Memory B cell (primary cell): ENCODE data around the gene IGFBP6.

Experiments used
- ATAC-seq: fragments of 150-1000 bp; cut with Tn5 transposase; 2 replicates; pipeline ENCODE4 v1.10.0; 2021; ENCODE audit warnings: low read depth, mild to moderate bottlenecking, moderate library complexity
- DNase-seq, 2 donors: peaks; one replicate each; pipeline ENCODE4 v3.0.0; 2022; ENCODE audit warnings: low spot score in 2 of 2
- H3K27ac Mint-ChIP-seq: one replicate; pipeline ENCODE4 v1.8.0; 2022; ENCODE audit warnings: mild to moderate bottlenecking, moderate library complexity, mixed read lengths
- H3K27me3 Mint-ChIP-seq: one replicate; pipeline ENCODE4 v1.8.0; 2022; ENCODE audit warnings: mixed read lengths
- H3K36me3 Mint-ChIP-seq: one replicate; pipeline ENCODE4 v1.8.0; 2022; ENCODE audit warnings: mild to moderate bottlenecking, mixed read lengths
- H3K4me1 Mint-ChIP-seq: one replicate; pipeline ENCODE4 v1.8.0; 2022; ENCODE audit warnings: mixed read lengths
- H3K4me3 Mint-ChIP-seq: one replicate; pipeline ENCODE4 v1.8.0; 2022; ENCODE audit warnings: mild to moderate bottlenecking, moderate library complexity, mixed read lengths
- H3K9me3 Mint-ChIP-seq: one replicate; pipeline ENCODE4 v1.8.0; 2022; ENCODE audit warnings: mixed read lengths

Gene IGFBP6

GRCh38 chr12:53055471-53056266 is 41.8 kb upstream of the IGFBP6 start:
- Mint-ChIP-seq H3K27me3 (peaks cover 4% of the 10 kb centered on the region), H3K27ac (no peak overlapping the region), H3K9me3 (no peaks in the 10 kb centered on the region), H3K4me1 (peaks cover 10% of the 10 kb centered on the region), H3K4me3 (peak overlapping the region; percentile 28), H3K36me3 (no peaks in the 10 kb centered on the region)
- no peak for ATAC-seq
- no peak for DNase-seq

DNA sequence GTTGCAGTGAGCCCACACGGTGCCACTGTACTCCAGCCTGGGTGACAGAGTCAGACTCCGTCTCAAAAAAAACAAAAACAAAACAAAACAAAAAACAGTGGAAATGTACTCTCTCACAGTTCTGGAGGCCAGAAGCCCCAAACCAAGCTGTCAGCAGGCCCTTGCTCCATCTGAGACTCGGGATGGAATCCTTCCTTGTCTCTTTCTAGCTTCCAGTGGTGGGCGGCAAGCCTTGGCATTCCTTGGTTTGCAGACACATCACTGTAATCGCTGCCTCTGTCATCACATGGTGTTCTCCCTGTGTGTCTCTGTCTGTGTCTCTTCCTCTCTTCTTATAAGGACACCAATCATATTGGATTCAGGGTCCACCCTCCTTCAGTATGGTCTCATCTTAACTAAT is 41.2 kb upstream of the IGFBP6 start:
- H3K27ac Mint-ChIP-seq = no peak overlapping the region
- no peak overlapping the region for H3K4me3 Mint-ChIP-seq

GRCh38 chr12:53056901-53057300 is 40.6 kb upstream of the IGFBP6 start:
- H3K36me3 Mint-ChIP-seq = no peaks in the 10 kb centered on the region
- H3K27ac Mint-ChIP-seq = no peak overlapping the region
- H3K4me1 Mint-ChIP-seq = peaks cover 10% of the 10 kb centered on the region
- H3K4me3 Mint-ChIP-seq = no peak overlapping the region
- no peak for DNase-seq
- peaks cover 4% of the 10 kb centered on the region for H3K27me3 Mint-ChIP-seq
- no peak for ATAC-seq
- H3K9me3 Mint-ChIP-seq = no peaks in the 10 kb centered on the region

More for the DNA sequence above, 41.2 kb upstream of the IGFBP6 start:
- Mint-ChIP-seq H3K36me3 (no peaks in the 10 kb centered on the region), H3K4me1 (peaks cover 10% of the 10 kb centered on the region), H3K9me3 (no peaks in the 10 kb centered on the region), H3K27me3 (peaks cover 4% of the 10 kb centered on the region)
- no peak for ATAC-seq
- DNase-seq = no peak

- Mint-ChIP-seq H3K9me3 (no peaks in the 10 kb centered on the region), H3K27ac (no peak overlapping the region), H3K27me3 (peaks cover 4% of the 10 kb centered on the region), H3K4me1 (peaks cover 10% of the 10 kb centered on the region), H3K4me3 (no peak overlapping the region), H3K36me3 (no peaks in the 10 kb centered on the region)
- no peak for ATAC-seq
- DNase-seq = no peak
Observed at GRCh38 chr12:53057816-53058500, 39.5 kb upstream of the IGFBP6 start.

- DNase-seq = no peak
- no peak overlapping the region for H3K27ac Mint-ChIP-seq
- H3K9me3 Mint-ChIP-seq = no peaks in the 10 kb centered on the region
- no peak for ATAC-seq
- H3K27me3 Mint-ChIP-seq = peaks cover 4% of the 10 kb centered on the region
- peaks cover 6% of the 10 kb centered on the region for H3K4me1 Mint-ChIP-seq
- H3K4me3 Mint-ChIP-seq = no peak overlapping the region
- peaks cover 2% of the 10 kb centered on the region for H3K36me3 Mint-ChIP-seq
Observed at GRCh38 chr12:53058674-53059433, 38.6 kb upstream of the IGFBP6 start.

DNA sequence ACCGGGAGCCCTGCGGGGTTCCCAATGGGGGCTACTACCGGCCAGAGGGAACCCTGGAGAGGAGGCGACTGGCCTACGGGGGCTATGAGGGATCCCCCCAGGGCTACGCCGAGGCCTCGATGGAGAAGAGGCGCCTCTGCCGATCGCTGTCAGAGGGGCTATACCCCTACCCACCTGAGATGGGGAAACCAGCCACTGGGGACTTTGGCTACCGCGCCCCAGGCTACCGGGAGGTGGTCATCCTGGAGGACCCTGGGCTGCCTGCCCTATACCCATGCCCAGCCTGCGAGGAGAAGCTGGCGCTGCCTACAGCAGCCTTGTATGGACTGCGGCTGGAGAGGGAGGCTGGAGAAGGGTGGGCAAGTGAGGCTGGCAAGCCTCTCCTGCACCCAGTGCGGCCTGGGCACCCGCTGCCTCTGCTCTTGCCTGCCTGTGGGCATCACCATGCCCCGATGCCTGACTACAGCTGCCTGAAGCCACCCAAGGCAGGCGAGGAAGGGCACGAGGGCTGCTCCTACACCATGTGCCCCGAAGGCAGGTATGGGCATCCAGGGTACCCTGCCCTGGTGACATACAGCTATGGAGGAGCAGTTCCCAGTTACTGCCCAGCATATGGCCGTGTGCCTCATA is 37.9 kb upstream of the IGFBP6 start:
- ATAC-seq (no peak), DNase-seq (no peak)
- Mint-ChIP-seq H3K27me3 (peaks cover 4% of the 10 kb centered on the region), H3K36me3 (peaks cover 4% of the 10 kb centered on the region), H3K9me3 (no peaks in the 10 kb centered on the region), H3K4me1 (no peaks in the 10 kb centered on the region), H3K27ac (no peak overlapping the region), H3K4me3 (no peak overlapping the region)

- H3K27ac Mint-ChIP-seq = no peak overlapping the region
- DNase-seq (no peak), ATAC-seq (no peak)
- H3K36me3 Mint-ChIP-seq = peaks cover 9% of the 10 kb centered on the region
- peaks cover 4% of the 10 kb centered on the region for H3K27me3 Mint-ChIP-seq
- H3K4me3 Mint-ChIP-seq = no peak overlapping the region
- H3K4me1 Mint-ChIP-seq = no peaks in the 10 kb centered on the region
- no peaks in the 10 kb centered on the region for H3K9me3 Mint-ChIP-seq
Observed at GRCh38 chr12:53060064-53060720, 37.3 kb upstream of the IGFBP6 start.

DNA sequence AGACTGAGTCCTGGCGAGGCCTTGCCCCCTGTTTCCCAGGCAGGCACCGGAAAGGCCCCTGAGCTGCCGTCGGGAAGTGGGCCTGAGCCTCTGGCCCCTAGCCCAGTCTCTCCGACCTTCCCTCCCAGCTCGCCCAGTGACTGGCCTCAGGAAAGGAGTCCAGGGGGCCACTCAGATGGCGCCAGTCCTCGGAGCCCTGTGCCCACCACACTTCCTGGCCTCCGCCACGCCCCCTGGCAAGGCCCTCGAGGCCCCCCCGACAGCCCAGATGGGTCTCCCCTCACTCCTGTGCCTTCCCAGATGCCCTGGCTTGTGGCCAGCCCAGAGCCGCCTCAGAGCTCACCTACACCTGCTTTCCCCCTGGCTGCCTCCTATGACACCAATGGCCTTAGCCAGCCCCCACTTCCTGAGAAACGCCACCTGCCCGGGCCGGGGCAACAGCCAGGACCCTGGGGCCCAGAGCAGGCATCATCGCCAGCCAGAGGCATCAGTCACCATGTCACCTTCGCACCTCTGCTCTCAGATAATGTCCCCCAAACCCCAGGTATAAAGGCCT is 36.7 kb upstream of the IGFBP6 start:
- Mint-ChIP-seq H3K27ac (no peak overlapping the region), H3K9me3 (no peaks in the 10 kb centered on the region), H3K4me3 (no peak overlapping the region), H3K36me3 (peaks cover 11% of the 10 kb centered on the region), H3K4me1 (no peaks in the 10 kb centered on the region), H3K27me3 (peaks cover 4% of the 10 kb centered on the region)
- no peak for ATAC-seq
- no peak for DNase-seq

- Mint-ChIP-seq H3K27ac (no peak overlapping the region), H3K27me3 (peaks cover 4% of the 10 kb centered on the region), H3K4me3 (no peak overlapping the region), H3K9me3 (no peaks in the 10 kb centered on the region), H3K36me3 (peaks cover 14% of the 10 kb centered on the region), H3K4me1 (peaks cover 2% of the 10 kb centered on the region)
- no peak for ATAC-seq
- no peak for DNase-seq
Observed at GRCh38 chr12:53061404-53062010, 36.0 kb upstream of the IGFBP6 start.

GRCh38 chr12:53062011-53062961 is 35.2 kb upstream of the IGFBP6 start:
- H3K4me3 Mint-ChIP-seq = no peak overlapping the region
- H3K27me3 Mint-ChIP-seq = peaks cover 4% of the 10 kb centered on the region
- H3K27ac Mint-ChIP-seq = no peak overlapping the region
- H3K4me1 Mint-ChIP-seq = peaks cover 2% of the 10 kb centered on the region
- DNase-seq = no peak
- peaks cover 15% of the 10 kb centered on the region for H3K36me3 Mint-ChIP-seq
- H3K9me3 Mint-ChIP-seq = no peaks in the 10 kb centered on the region
- ATAC-seq = no peak

GRCh38 chr12:53062977-53063707 is 34.3 kb upstream of the IGFBP6 start:
- Mint-ChIP-seq H3K4me3 (no peak overlapping the region), H3K36me3 (peaks cover 15% of the 10 kb centered on the region), H3K4me1 (peaks cover 2% of the 10 kb centered on the region), H3K27me3 (peaks cover 2% of the 10 kb centered on the region), H3K9me3 (no peaks in the 10 kb centered on the region), H3K27ac (no peak overlapping the region)
- DNase-seq = no peak
- ATAC-seq = no peak
